ENCODE data around the gene TDRD6.

GRCh38 chr6:46720401-46720800, 32.7 kb downstream of the TDRD6 start:
- TF ChIP-seq, protein P1, sequence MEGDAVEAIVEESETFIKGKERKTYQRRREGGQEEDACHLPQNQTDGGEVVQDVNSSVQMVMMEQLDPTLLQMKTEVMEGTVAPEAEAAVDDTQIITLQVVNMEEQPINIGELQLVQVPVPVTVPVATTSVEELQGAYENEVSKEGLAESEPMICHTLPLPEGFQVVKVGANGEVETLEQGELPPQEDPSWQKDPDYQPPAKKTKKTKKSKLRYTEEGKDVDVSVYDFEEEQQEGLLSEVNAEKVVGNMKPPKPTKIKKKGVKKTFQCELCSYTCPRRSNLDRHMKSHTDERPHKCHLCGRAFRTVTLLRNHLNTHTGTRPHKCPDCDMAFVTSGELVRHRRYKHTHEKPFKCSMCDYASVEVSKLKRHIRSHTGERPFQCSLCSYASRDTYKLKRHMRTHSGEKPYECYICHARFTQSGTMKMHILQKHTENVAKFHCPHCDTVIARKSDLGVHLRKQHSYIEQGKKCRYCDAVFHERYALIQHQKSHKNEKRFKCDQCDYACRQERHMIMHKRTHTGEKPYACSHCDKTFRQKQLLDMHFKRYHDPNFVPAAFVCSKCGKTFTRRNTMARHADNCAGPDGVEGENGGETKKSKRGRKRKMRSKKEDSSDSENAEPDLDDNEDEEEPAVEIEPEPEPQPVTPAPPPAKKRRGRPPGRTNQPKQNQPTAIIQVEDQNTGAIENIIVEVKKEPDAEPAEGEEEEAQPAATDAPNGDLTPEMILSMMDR (IDR thresholded peaks at IDR 0.05): no peak
- TF ChIP-seq POLR2A (IDR thresholded peaks at IDR 0.05): no peak

Measured in thyroid gland (tissue), 4 donors.